K562 (cell line): ENCODE data around the gene NCOA6. TPM values are rescaled to one million over a fixed set of nuclear protein-coding genes. Genes with fewer than 3 reads are reported as not detected.

Experiments used
- ATAC-seq: fragments of 200-7000 bp; cut with Tn5 transposase; 3 replicates; pipeline ENCODE4 v1.9.1; 2020; ENCODE audit warnings: moderate library complexity
- BruUV-seq: library from RNA; stranded (reverse); fragments of 400-500 nt; replicated peaks from 2 replicates; lab custom pipeline; 2021; lab: Mats Ljungman, UMichigan
- CTCF ChIA-PET: fragments of 300-600 bp; formaldehyde crosslinking; extraction: SDS; loops from one replicate; lab custom pipeline; 2021; ENCODE audit warnings: low intra/inter-chr PET ratio; lab: Yijun Ruan, JAX
- POLR2A ChIA-PET: fragments of 300-600, 350-650 bp; sonication (Branson Sonifier 250); formaldehyde crosslinking; extraction: SDS; loops from one replicate; lab custom pipeline; 2021; ENCODE audit warnings: antibody characterized with exemption, inconsistent platforms; lab: Yijun Ruan, JAX
- DNase-seq, 4 experiments: peaks; one replicate each; pipeline versions ENCODE4 v3.0.0 to v3.0.0-alpha.2; 2011 to 2018; ENCODE audit warnings: low spot score in 3 of 4, mixed read lengths in 3 of 4; ENCODE audit errors: extremely low read depth in 1 of 4
- FAIRE-seq: peaks from 2 replicates; lab custom pipeline; 2011; peaks lifted over from hg19 to GRCh38; lab: Jason Lieb, UNC
- H2AFZ ChIP-seq: 2 replicates; pipeline ENCODE4 v1.6.0; 2011; ENCODE audit warnings: low read depth, low read length, control low read depth, inconsistent platforms
- H3K27ac ChIP-seq: fragments of 200-600 bp; 3 replicates; pipeline ENCODE4 v1.8.0; 2011; ENCODE audit warnings: low read depth, mild to moderate bottlenecking, control low read depth, inconsistent platforms, low read length, moderate library complexity, mixed read lengths; ENCODE audit errors: extremely low read depth
- H3K27me3 ChIP-seq, 2 experiments: fragments of 300-600 bp in 1 of 2; 2 replicates in 1 of 2; 3 replicates in 1 of 2; pipeline versions ENCODE4 v1.6.0 to v1.8.0; 2011; ENCODE audit warnings: inconsistent platforms in 2 of 2, low read length in 2 of 2, mild to moderate bottlenecking in 1 of 2, mixed read lengths in 1 of 2, moderate library complexity in 1 of 2; ENCODE audit not compliant: control insufficient read depth in 2 of 2, insufficient read depth in 2 of 2
- H3K36me3 ChIP-seq: fragments of 300-600 bp; 3 replicates; pipeline ENCODE4 v1.8.0; 2011; ENCODE audit warnings: mild to moderate bottlenecking, low read length, inconsistent platforms; ENCODE audit not compliant: control insufficient read depth, insufficient read depth
- H3K4me1 ChIP-seq, 2 experiments: fragments of 200-600 bp in 1 of 2; replicated peaks in 1 of 2; 2 replicates in 1 of 2; 3 replicates in 1 of 2; pipeline versions ENCODE4 v1.5.1 to v1.8.0; 2011; ENCODE audit warnings: inconsistent platforms in 2 of 2, low read length in 2 of 2, mild to moderate bottlenecking in 1 of 2, mixed read lengths in 1 of 2, moderate library complexity in 1 of 2; ENCODE audit not compliant: control insufficient read depth in 2 of 2, insufficient read depth in 2 of 2
- H3K4me2 ChIP-seq: 2 replicates; pipeline ENCODE4 v1.6.1; 2011; ENCODE audit warnings: low read length, control low read depth, inconsistent platforms, mixed read lengths; ENCODE audit not compliant: insufficient read depth
- H3K4me3 ChIP-seq: fragments of 200-600 bp; sonication (generic), shearing (Covaris generic); 2 replicates; pipeline ENCODE4 v1.5.1; 2016; ENCODE audit warnings: control low read depth, inconsistent platforms
- H3K79me2 ChIP-seq: fragments of 200-600 bp; 3 replicates; pipeline ENCODE4 v1.8.0; 2011; ENCODE audit warnings: low read length, inconsistent platforms; ENCODE audit not compliant: control insufficient read depth, insufficient read depth
- H3K9ac ChIP-seq, 2 experiments: 2 replicates each; pipeline versions ENCODE4 v1.6.0 to v1.6.1; 2011; ENCODE audit warnings: low read depth in 2 of 2, low read length in 2 of 2, control low read depth in 1 of 2, inconsistent platforms in 1 of 2, mild to moderate bottlenecking in 1 of 2, mixed read lengths in 1 of 2; ENCODE audit not compliant: insufficient read depth in 1 of 2
- H3K9me1 ChIP-seq: one replicate; pipeline ENCODE4 v1.6.0; 2011; ENCODE audit warnings: inconsistent platforms, mild to moderate bottlenecking, low read length, moderate library complexity; ENCODE audit not compliant: control insufficient read depth, insufficient read depth
- H3K9me3 ChIP-seq: replicated peaks from 2 replicates; pipeline ENCODE4 v1.5.1; 2011; ENCODE audit warnings: low read depth, low read length, inconsistent platforms; ENCODE audit not compliant: control insufficient read depth, insufficient read depth
- H4K20me1 ChIP-seq: replicated peaks from 2 replicates; pipeline ENCODE4 v1.6.1; 2011; ENCODE audit warnings: low read length, inconsistent platforms, mixed read lengths; ENCODE audit not compliant: control insufficient read depth, insufficient read depth
- ATF7 ChIP-seq: fragments of 450-650 bp; IDR thresholded peaks from 2 replicates; pipeline ENCODE4 v1.7.1; 2014; ENCODE audit warnings: mild to moderate bottlenecking, moderate library complexity
- CEBPG ChIP-seq, 3 experiments: fragments of 200-800 bp in 1 of 3; sonication (Bioruptor generic) in 1 of 3; sonication (generic) in 1 of 3; formaldehyde crosslinking in 1 of 3; IDR thresholded peaks in 2 of 3; conservative IDR thresholded peaks in 1 of 3; 2 replicates each; pipeline versions ENCODE4 v1.6.1 to v1.8.0; 2016 to 2022; ENCODE audit warnings: missing compliant biosample characterization in 2 of 3, missing genetic modification characterization in 2 of 3, mild to moderate bottlenecking in 1 of 3, missing genetic modification reagents in 1 of 3
- ELF1 ChIP-seq: fragments of 200-800 bp; sonication (Bioruptor generic); IDR thresholded peaks from 2 replicates; pipeline ENCODE4 v1.6.1; 2016; ENCODE audit warnings: missing genetic modification characterization, missing compliant biosample characterization
- GATAD2B ChIP-seq: fragments of 450-650 bp; IDR thresholded peaks from 2 replicates; pipeline ENCODE4 v1.6.1; 2017; ENCODE audit warnings: mild to moderate bottlenecking, borderline replicate concordance
- GTF2E2 ChIP-seq: fragments of 200-800 bp; sonication (Bioruptor generic); IDR thresholded peaks from 2 replicates; pipeline ENCODE4 v1.6.1; 2016; ENCODE audit warnings: missing genetic modification characterization, missing compliant biosample characterization
- KLF6 ChIP-seq: fragments of 250-450 bp; sonication (Bioruptor Pico); IDR thresholded peaks from 2 replicates; pipeline ENCODE4 v1.4.0; 2020; ENCODE audit warnings: mild to moderate bottlenecking, moderate library complexity, borderline replicate concordance
- NBN ChIP-seq: fragments of 450-650 bp; IDR thresholded peaks from 2 replicates; pipeline ENCODE4 v1.6.1; 2016; ENCODE audit warnings: low read depth, mild to moderate bottlenecking
- POLR2B ChIP-seq: fragments of 450-650 bp; IDR thresholded peaks from 2 replicates; pipeline ENCODE4 v1.6.1; 2018; ENCODE audit warnings: low read depth; ENCODE audit not compliant: partially characterized antibody
- PTRF ChIP-seq: fragments of 450-650 bp; IDR thresholded peaks from 2 replicates; pipeline ENCODE4 v1.6.1; 2016; ENCODE audit warnings: mild to moderate bottlenecking, missing genetic modification characterization, missing compliant biosample characterization
- SRSF9 ChIP-seq: fragments of 200-400 bp; formaldehyde crosslinking; IDR thresholded peaks from 2 replicates; pipeline ENCODE4 v1.6.1; 2017; ENCODE audit warnings: low read depth, low read length, borderline replicate concordance
- TAF7 ChIP-seq: fragments of 450-650 bp; IDR thresholded peaks from 2 replicates; pipeline ENCODE4 v1.6.1; 2016; ENCODE audit warnings: missing genetic modification characterization, missing compliant biosample characterization
- ZNF282 ChIP-seq: sonication (generic); formaldehyde crosslinking; IDR thresholded peaks from 2 replicates; pipeline ENCODE4 v1.8.1; 2023; ENCODE audit warnings: missing genetic modification reagents
- whole genome bisulfite sequencing: fragments of 100-300 bp; shearing (Covaris generic); methylation state at CpG from one replicate; pipeline ENCODE4 v1.1.6; 2016; ENCODE audit warnings: low coverage, mixed read lengths; ENCODE audit not compliant: insufficient coverage; ENCODE audit errors: missing lambda C conversion rate; 5-methylcytosine and 5-hydroxymethylcytosine counted together
- in situ Hi-C: fragments of 300-500 bp; cut with MboI; formaldehyde crosslinking; loops from 4 replicates; pipeline ENCODE4 v1.15.0; 2018; ENCODE audit warnings: inconsistent platforms, mixed read lengths
- intact Hi-C: fragments of 100-400 bp; cut with micrococcal nuclease; formaldehyde crosslinking; loops from 2 replicates; pipeline ENCODE4 v1.14.2; 2022
- polyA plus RNA-seq, 8 experiments: library from polyadenylated mRNA; depleted of rRNA in 4 of 8; stranded (reverse) in 5 of 8; unstranded in 3 of 8; fragments of >200 nt; fragmentation: Nextera tagmentation in 2 of 8; fragmentation: Illumina TruSeq in 1 of 8; extraction: Ambion mirVana in 2 of 8; extraction: Trizol in 1 of 8; gene quantifications; 2 replicates each; pipeline versions ENCODE4 v1.2.1 to v1.2.3, GENCODE V29; 2011 to 2014; ENCODE audit warnings: inconsistent platforms in 1 of 8, missing spikeins in 1 of 8
- total RNA-seq, 7 experiments: library from RNA; depleted of rRNA in 6 of 7; stranded (reverse); fragments of >200 nt in 6 of 7; fragmentation: Illumina TruSeq in 2 of 7; extraction: Trizol in 2 of 7; gene quantifications; 2 replicates each; pipeline versions ENCODE4 v1.2.1 to v1.2.3, GENCODE V29; 2011 to 2021; ENCODE audit warnings: low replicate concordance in 1 of 7
- TF ChIP-seq, protein P1 (sequence below): fragments of 150-350 bp; conservative IDR thresholded peaks from 2 replicates; pipeline ENCODE4 v1.6.1; 2014; ENCODE audit warnings: low read length

Gene NCOA6
- total and polyA plus RNA-seq, 9 of the 15 experiments (the other 6 are each of a cell fraction or from before 2014, with no cell fraction given): 6.1 to 25.0 (median 9.5) TPM

DNA sequence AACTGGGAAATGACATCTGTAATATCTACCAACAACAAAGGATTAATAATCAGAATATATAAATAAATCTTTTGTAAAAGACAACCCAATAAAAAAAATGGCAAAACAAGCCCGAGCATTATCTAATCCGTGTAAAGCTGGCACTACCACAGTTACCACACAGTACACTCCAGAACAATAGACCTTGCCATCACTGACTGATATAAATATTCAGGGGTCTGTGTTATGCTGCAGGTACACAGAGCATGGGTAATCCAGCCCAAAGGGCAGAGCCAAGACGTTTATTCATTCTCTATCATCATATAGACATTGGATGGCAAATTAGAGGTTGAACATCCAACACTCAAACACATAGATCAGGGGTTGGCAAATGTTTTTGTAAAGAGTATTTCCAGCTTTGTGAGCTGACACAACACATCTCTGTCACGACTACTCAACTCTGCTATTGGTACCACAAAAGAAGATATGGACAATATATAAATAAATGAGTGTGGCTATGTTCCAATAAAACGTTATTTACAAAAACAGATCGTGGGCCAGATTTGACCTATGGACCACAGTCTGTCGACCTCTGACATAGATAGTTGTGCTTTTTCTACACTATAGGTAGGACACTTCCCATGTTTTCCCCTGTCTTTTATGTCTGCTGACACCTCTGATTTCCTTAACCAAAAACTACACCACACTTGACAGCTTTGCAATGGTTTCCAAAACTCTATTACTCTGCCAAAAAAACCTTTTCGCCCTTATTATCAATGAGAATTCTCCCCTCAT, 4.5 kb downstream of the NCOA6 start:
- H3K36me3 ChIP-seq: 0 out of 3 replicates have a peak, but pooled peaks cover 7% of the 10 kb centered on the region
- in situ Hi-C loops (no loop called here), intact Hi-C loops (no loop called here)
- FAIRE-seq: no peak
- POLR2A ChIA-PET: interaction anchor here (0.6 to 1.1 kb wide), 2 partner anchors 12 to 708 kb away, joined by 4 to 5 read pairs; no protein-coding TSS in a partner anchor
- H2AFZ ChIP-seq: no peak overlapping the region
- CTCF ChIA-PET: no interaction called here
- H3K9me3 ChIP-seq: no peaks in the 10 kb centered on the region
- H4K20me1 ChIP-seq: peaks cover 18% of the 10 kb centered on the region; the same call in 1 of the 2 replicates
- no TSS peak for BruUV-seq
- H3K9ac ChIP-seq: no peak overlapping the region
- H3K27me3 ChIP-seq: no peaks in the 10 kb centered on the region
- DNase-seq: no peak
- WGBS: 43% methylated on average over 8 of the region's 8 CpGs
- no peak for ATAC-seq
- H3K4me1 ChIP-seq: peaks cover 5 to 11% of the 10 kb centered on the region in 2 experiments; a peak in 4 of 5 replicates
- H3K9me1 ChIP-seq: no peaks in the 10 kb centered on the region
- no peak overlapping the region for H3K4me2 ChIP-seq
- peaks cover 80% of the 10 kb centered on the region for H3K79me2 ChIP-seq
- no peak overlapping the region for H3K4me3 ChIP-seq
- no peak overlapping the region for H3K27ac ChIP-seq
- no peak for TF ChIP-seq KLF6 (CRISPR knock-in tag)
- TF ChIP-seq ZNF282 (CRISPR knock-in tag): no peak
- TF ChIP-seq ATF7: no peak
- TF ChIP-seq, protein P1, sequence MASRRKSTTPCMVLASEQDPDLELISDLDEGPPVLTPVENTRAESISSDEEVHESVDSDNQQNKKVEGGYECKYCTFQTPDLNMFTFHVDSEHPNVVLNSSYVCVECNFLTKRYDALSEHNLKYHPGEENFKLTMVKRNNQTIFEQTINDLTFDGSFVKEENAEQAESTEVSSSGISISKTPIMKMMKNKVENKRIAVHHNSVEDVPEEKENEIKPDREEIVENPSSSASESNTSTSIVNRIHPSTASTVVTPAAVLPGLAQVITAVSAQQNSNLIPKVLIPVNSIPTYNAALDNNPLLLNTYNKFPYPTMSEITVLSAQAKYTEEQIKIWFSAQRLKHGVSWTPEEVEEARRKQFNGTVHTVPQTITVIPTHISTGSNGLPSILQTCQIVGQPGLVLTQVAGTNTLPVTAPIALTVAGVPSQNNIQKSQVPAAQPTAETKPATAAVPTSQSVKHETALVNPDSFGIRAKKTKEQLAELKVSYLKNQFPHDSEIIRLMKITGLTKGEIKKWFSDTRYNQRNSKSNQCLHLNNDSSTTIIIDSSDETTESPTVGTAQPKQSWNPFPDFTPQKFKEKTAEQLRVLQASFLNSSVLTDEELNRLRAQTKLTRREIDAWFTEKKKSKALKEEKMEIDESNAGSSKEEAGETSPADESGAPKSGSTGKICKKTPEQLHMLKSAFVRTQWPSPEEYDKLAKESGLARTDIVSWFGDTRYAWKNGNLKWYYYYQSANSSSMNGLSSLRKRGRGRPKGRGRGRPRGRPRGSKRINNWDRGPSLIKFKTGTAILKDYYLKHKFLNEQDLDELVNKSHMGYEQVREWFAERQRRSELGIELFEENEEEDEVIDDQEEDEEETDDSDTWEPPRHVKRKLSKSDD: no peak
- TF ChIP-seq GATAD2B: no peak
- TF ChIP-seq ELF1 (tag): no peak
- TF ChIP-seq PTRF (tag): no peak
- no peak for TF ChIP-seq TAF7
- no peak for TF ChIP-seq GTF2E2
- TF ChIP-seq CEBPG (CRISPR knock-in tag; IDR thresholded peaks at IDR 0.05): no peak
- TF ChIP-seq CEBPG (tag; conservative IDR thresholded peaks at IDR 0.05 in 1 of 2, IDR thresholded peaks at IDR 0.05 in 1 of 2): no peak
- no peak for TF ChIP-seq POLR2B
- TF ChIP-seq NBN: no peak
- no peak for TF ChIP-seq SRSF9
